SK-N-SH treated with all-trans-retinoic acid at 6 μM for 48 hours (cell line): ENCODE results near the gene CA11.

Experiments used
- ATAC-seq: fragments of 200-7000 bp; cut with Tn5 transposase; 3 replicates; pipeline ENCODE4 v1.9.1; 2020; ENCODE audit warnings: mild to moderate bottlenecking, moderate library complexity
- ARNTL ChIP-seq: fragments of 450-650 bp; formaldehyde crosslinking; IDR thresholded peaks from 2 replicates; pipeline ENCODE4 v1.5.0; 2020; ENCODE audit warnings: low read depth, mild to moderate bottlenecking, moderate library complexity, borderline replicate concordance
- BACH2 ChIP-seq: fragments of 250-450 bp; sonication (Bioruptor Pico); IDR thresholded peaks from 2 replicates; pipeline ENCODE4 v1.9.0; 2021; ENCODE audit warnings: mild to moderate bottlenecking, borderline replicate concordance
- CSDC2 ChIP-seq: fragments of 250-450 bp; sonication (Bioruptor Pico); IDR thresholded peaks from 2 replicates; pipeline ENCODE4 v1.5.0; 2020; ENCODE audit warnings: mild to moderate bottlenecking, moderate library complexity
- ESRRG ChIP-seq: fragments of 250-450 bp; sonication (Bioruptor Pico); IDR thresholded peaks from 2 replicates; pipeline ENCODE4 v1.6.1; 2021; ENCODE audit warnings: mild to moderate bottlenecking
- GLIS3 ChIP-seq: fragments of 250-450 bp; sonication (Bioruptor Pico); IDR thresholded peaks from 2 replicates; pipeline ENCODE4 v1.5.0; 2020; ENCODE audit warnings: mild to moderate bottlenecking, moderate library complexity
- ISL1 ChIP-seq: fragments of 250-450 bp; sonication (Bioruptor Pico); IDR thresholded peaks from 2 replicates; pipeline ENCODE4 v2.1.2; 2022; ENCODE audit warnings: mild to moderate bottlenecking, moderate library complexity
- OSR1 ChIP-seq: fragments of 250-450 bp; sonication (Bioruptor Pico); IDR thresholded peaks from 2 replicates; pipeline ENCODE4 v1.8.0; 2022; ENCODE audit warnings: moderate library complexity, mild to moderate bottlenecking, inconsistent platforms
- PATZ1 ChIP-seq: fragments of 250-450 bp; sonication (Bioruptor Pico); IDR thresholded peaks from 2 replicates; pipeline ENCODE4 v1.8.0; 2020; ENCODE audit warnings: mild to moderate bottlenecking, moderate library complexity, borderline replicate concordance
- PPARA ChIP-seq: fragments of 250-450 bp; sonication (Bioruptor Pico); IDR thresholded peaks from 2 replicates; pipeline ENCODE4 v1.5.0; 2020; ENCODE audit warnings: mild to moderate bottlenecking, borderline replicate concordance
- RARB ChIP-seq: fragments of 250-450 bp; sonication (Bioruptor Pico); IDR thresholded peaks from 2 replicates; pipeline ENCODE4 v1.8.0; 2021; ENCODE audit warnings: mild to moderate bottlenecking, moderate library complexity
- SNAI2 ChIP-seq: fragments of 250-450 bp; sonication (Bioruptor Pico); IDR thresholded peaks from 2 replicates; pipeline ENCODE4 v1.5.0; 2020; ENCODE audit warnings: mild to moderate bottlenecking, moderate library complexity
- TCF4 ChIP-seq: fragments of 250-450 bp; sonication (Bioruptor Pico); IDR thresholded peaks from 2 replicates; pipeline ENCODE4 v1.8.0; 2021; ENCODE audit warnings: mild to moderate bottlenecking, moderate library complexity, borderline replicate concordance
- TOX ChIP-seq: fragments of 250-450 bp; sonication (Bioruptor Pico); IDR thresholded peaks from 2 replicates; pipeline ENCODE4 v1.8.0; 2021; ENCODE audit warnings: mild to moderate bottlenecking, moderate library complexity, borderline replicate concordance
- ZC3H10 ChIP-seq: fragments of 250-450 bp; sonication (Bioruptor Pico); IDR thresholded peaks from 2 replicates; pipeline ENCODE4 v1.5.1; 2021; ENCODE audit warnings: mild to moderate bottlenecking, moderate library complexity
- ZFP3 ChIP-seq: fragments of 250-450 bp; sonication (Bioruptor Pico); IDR thresholded peaks from 2 replicates; pipeline ENCODE4 v1.5.0; 2020; ENCODE audit warnings: mild to moderate bottlenecking, moderate library complexity
- ZFP30 ChIP-seq: fragments of 450-650 bp; formaldehyde crosslinking; IDR thresholded peaks from 2 replicates; pipeline ENCODE4 v1.5.0; 2022; ENCODE audit warnings: mild to moderate bottlenecking, moderate library complexity
- ZNF565 ChIP-seq: fragments of 450-650 bp; formaldehyde crosslinking; conservative IDR thresholded peaks from 2 replicates; pipeline ENCODE4 v1.5.0; 2020; ENCODE audit warnings: low read depth, mild to moderate bottlenecking, moderate library complexity
- ZNF70 ChIP-seq: fragments of 450-650 bp; formaldehyde crosslinking; IDR thresholded peaks from 2 replicates; pipeline ENCODE4 v1.5.0; 2020; ENCODE audit warnings: mild to moderate bottlenecking, moderate library complexity
- ZNF8 ChIP-seq: fragments of 450-650 bp; formaldehyde crosslinking; IDR thresholded peaks from 2 replicates; pipeline ENCODE4 v1.5.0; 2020; ENCODE audit warnings: mild to moderate bottlenecking, moderate library complexity
- TF ChIP-seq, protein P1 (sequence below): fragments of 250-450 bp; sonication (Bioruptor Pico); IDR thresholded peaks from 2 replicates; pipeline ENCODE4 v1.8.0; 2021; ENCODE audit warnings: low read depth, mild to moderate bottlenecking, moderate library complexity, borderline replicate concordance
- TF ChIP-seq, protein P2 (sequence below): fragments of 250-450 bp; sonication (Bioruptor Pico); IDR thresholded peaks from 2 replicates; pipeline ENCODE4 v1.5.0; 2020; ENCODE audit warnings: mild to moderate bottlenecking, moderate library complexity
- TF ChIP-seq, protein P3 (sequence below): fragments of 250-450 bp; sonication (Bioruptor Pico); IDR thresholded peaks from 2 replicates; pipeline ENCODE4 v1.5.1; 2021; ENCODE audit warnings: mild to moderate bottlenecking, moderate library complexity

Gene CA11

GRCh38 chr19:48627201-48627864, 18.7 kb downstream of the CA11 start (continued):
- TF ChIP-seq PATZ1 (CRISPR knock-in tag): no peak

- TF ChIP-seq ZNF70 (CRISPR knock-in tag): no peak
- ATAC-seq: no peak
Measured at GRCh38 chr19:48625891-48626327, 20.1 kb downstream of the CA11 start.

- no peak for ATAC-seq
- TF ChIP-seq ESRRG (no peak), ZNF8 (CRISPR knock-in tag) (no peak)
Measured at GRCh38 chr19:48624791-48625723, 20.9 kb downstream of the CA11 start.

DNA sequence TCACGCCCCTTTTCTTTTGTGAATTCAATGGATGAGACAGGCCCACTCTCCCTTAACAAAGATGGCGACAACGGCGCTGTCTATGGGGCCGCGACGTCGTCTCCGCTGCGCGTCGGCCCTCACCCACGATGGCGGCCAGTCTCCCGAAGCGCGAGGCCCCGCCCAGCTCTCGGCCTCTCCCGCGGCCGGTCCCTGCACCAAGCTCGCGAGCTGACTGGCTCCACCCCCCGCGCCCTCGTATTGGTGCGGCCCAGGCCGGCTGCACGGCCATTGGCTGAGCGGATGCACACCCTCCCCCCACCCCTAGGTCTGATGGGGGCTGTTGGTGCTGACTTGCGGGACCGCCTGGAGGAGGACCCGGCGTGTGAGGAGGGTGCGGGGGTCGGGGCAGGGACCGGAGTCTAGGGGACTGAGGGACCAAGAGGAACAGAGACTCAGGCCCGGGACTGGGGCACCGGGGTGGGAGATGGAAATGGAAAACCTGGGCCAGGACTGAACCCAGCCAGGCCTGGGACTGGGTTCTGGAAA, 21.9 kb downstream of the CA11 start:
- peak; percentile 88 for ATAC-seq
- TF ChIP-seq BACH2 (CRISPR knock-in tag): no peak
- TF ChIP-seq, protein P1, sequence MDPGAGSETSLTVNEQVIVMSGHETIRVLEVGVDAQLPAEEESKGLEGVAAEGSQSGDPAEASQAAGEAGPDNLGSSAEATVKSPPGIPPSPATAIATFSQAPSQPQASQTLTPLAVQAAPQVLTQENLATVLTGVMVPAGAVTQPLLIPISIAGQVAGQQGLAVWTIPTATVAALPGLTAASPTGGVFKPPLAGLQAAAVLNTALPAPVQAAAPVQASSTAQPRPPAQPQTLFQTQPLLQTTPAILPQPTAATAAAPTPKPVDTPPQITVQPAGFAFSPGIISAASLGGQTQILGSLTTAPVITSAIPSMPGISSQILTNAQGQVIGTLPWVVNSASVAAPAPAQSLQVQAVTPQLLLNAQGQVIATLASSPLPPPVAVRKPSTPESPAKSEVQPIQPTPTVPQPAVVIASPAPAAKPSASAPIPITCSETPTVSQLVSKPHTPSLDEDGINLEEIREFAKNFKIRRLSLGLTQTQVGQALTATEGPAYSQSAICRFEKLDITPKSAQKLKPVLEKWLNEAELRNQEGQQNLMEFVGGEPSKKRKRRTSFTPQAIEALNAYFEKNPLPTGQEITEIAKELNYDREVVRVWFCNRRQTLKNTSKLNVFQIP (CRISPR knock-in tag): no peak
- no peak for TF ChIP-seq PATZ1 (CRISPR knock-in tag)
- TF ChIP-seq, protein P2, sequence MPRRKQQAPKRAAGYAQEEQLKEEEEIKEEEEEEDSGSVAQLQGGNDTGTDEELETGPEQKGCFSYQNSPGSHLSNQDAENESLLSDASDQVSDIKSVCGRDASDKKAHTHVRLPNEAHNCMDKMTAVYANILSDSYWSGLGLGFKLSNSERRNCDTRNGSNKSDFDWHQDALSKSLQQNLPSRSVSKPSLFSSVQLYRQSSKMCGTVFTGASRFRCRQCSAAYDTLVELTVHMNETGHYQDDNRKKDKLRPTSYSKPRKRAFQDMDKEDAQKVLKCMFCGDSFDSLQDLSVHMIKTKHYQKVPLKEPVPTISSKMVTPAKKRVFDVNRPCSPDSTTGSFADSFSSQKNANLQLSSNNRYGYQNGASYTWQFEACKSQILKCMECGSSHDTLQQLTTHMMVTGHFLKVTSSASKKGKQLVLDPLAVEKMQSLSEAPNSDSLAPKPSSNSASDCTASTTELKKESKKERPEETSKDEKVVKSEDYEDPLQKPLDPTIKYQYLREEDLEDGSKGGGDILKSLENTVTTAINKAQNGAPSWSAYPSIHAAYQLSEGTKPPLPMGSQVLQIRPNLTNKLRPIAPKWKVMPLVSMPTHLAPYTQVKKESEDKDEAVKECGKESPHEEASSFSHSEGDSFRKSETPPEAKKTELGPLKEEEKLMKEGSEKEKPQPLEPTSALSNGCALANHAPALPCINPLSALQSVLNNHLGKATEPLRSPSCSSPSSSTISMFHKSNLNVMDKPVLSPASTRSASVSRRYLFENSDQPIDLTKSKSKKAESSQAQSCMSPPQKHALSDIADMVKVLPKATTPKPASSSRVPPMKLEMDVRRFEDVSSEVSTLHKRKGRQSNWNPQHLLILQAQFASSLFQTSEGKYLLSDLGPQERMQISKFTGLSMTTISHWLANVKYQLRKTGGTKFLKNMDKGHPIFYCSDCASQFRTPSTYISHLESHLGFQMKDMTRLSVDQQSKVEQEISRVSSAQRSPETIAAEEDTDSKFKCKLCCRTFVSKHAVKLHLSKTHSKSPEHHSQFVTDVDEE (CRISPR knock-in tag): no peak
- no peak for TF ChIP-seq GLIS3 (CRISPR knock-in tag)
- TF ChIP-seq ZFP30 (CRISPR knock-in tag): no peak
- no peak for TF ChIP-seq RARB (CRISPR knock-in tag)
- TF ChIP-seq SNAI2: no peak
- no peak for TF ChIP-seq ZC3H10 (CRISPR knock-in tag)
- TF ChIP-seq CSDC2 (CRISPR knock-in tag): no peak
- no peak for TF ChIP-seq TCF4
- no peak for TF ChIP-seq TOX (CRISPR knock-in tag)
- TF ChIP-seq, protein P3, sequence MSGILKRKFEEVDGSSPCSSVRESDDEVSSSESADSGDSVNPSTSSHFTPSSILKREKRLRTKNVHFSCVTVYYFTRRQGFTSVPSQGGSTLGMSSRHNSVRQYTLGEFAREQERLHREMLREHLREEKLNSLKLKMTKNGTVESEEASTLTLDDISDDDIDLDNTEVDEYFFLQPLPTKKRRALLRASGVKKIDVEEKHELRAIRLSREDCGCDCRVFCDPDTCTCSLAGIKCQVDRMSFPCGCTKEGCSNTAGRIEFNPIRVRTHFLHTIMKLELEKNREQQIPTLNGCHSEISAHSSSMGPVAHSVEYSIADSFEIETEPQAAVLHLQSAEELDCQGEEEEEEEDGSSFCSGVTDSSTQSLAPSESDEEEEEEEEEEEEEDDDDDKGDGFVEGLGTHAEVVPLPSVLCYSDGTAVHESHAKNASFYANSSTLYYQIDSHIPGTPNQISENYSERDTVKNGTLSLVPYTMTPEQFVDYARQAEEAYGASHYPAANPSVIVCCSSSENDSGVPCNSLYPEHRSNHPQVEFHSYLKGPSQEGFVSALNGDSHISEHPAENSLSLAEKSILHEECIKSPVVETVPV: no peak
- TF ChIP-seq ZNF8 (CRISPR knock-in tag): no peak
- TF ChIP-seq OSR1 (CRISPR knock-in tag): no peak
- TF ChIP-seq ZFP3 (CRISPR knock-in tag): no peak
- TF ChIP-seq ARNTL (CRISPR knock-in tag): no peak
- no peak for TF ChIP-seq ZNF565
- TF ChIP-seq ISL1: no peak
- no peak for TF ChIP-seq PPARA (CRISPR knock-in tag)
